A673 (cell line): ENCODE data around the gene U2AF1.
"Not testable (repeated sequence)": the region's sequence is repeated elsewhere in the genome, so short reads cannot be mapped to it uniquely, and the experiment has no call there.

Experiments
- EZH2 ChIP-seq: fragments of 200-600 bp; sonication (generic); IDR thresholded peaks from 2 replicates; pipeline ENCODE4 v1.6.1; 2017; ENCODE audit warnings: borderline replicate concordance, low read depth, mild to moderate bottlenecking, mixed read lengths, antibody characterized with exemption, low read length; ENCODE audit not compliant: poor library complexity, severe bottlenecking
- TF ChIP-seq, protein P1 (sequence below): fragments of 300-800, 200-600 bp; sonication (generic); conservative IDR thresholded peaks from 2 replicates; pipeline ENCODE4 v1.5.1; 2017; ENCODE audit warnings: low read depth, mild to moderate bottlenecking, antibody characterized with exemption, low read length, moderate library complexity, mixed read lengths

DNA sequence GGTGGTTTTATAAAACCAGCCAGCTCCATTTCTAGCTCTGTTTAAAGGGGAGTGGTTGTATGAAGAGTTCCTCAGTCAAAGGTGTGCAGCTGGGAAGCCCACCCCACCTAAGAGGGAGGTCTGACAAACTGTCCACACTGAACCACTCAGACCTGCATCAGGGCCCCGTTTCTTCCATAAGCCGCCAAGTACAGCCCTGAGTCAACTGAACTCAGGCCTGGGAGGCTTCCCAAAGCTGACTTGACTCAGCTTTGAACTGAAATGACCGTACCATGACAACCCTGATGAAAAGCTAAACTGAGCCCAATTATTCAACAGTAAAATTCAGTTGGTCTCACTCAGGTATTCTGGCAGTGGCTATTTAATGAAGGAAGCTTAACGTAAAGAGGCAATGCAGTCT is 5.1 kb downstream of the U2AF1 start:
- TF ChIP-seq, protein P1, sequence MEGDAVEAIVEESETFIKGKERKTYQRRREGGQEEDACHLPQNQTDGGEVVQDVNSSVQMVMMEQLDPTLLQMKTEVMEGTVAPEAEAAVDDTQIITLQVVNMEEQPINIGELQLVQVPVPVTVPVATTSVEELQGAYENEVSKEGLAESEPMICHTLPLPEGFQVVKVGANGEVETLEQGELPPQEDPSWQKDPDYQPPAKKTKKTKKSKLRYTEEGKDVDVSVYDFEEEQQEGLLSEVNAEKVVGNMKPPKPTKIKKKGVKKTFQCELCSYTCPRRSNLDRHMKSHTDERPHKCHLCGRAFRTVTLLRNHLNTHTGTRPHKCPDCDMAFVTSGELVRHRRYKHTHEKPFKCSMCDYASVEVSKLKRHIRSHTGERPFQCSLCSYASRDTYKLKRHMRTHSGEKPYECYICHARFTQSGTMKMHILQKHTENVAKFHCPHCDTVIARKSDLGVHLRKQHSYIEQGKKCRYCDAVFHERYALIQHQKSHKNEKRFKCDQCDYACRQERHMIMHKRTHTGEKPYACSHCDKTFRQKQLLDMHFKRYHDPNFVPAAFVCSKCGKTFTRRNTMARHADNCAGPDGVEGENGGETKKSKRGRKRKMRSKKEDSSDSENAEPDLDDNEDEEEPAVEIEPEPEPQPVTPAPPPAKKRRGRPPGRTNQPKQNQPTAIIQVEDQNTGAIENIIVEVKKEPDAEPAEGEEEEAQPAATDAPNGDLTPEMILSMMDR: not testable (repeated sequence)
- not testable (repeated sequence) for TF ChIP-seq EZH2
